Measurements from ENCODE around the gene TBC1D2B. TPM values are rescaled to one million over a fixed set of nuclear protein-coding genes. Genes with fewer than 3 reads are reported as not detected.
"Not testable (repeated sequence)": the region's sequence is repeated elsewhere in the genome, so short reads cannot be mapped to it uniquely, and the experiment has no call there.

Gene TBC1D2B
- total and polyA plus RNA-seq, 11 donors = 5.1 to 45.2 (median 10.1) TPM

DNA sequence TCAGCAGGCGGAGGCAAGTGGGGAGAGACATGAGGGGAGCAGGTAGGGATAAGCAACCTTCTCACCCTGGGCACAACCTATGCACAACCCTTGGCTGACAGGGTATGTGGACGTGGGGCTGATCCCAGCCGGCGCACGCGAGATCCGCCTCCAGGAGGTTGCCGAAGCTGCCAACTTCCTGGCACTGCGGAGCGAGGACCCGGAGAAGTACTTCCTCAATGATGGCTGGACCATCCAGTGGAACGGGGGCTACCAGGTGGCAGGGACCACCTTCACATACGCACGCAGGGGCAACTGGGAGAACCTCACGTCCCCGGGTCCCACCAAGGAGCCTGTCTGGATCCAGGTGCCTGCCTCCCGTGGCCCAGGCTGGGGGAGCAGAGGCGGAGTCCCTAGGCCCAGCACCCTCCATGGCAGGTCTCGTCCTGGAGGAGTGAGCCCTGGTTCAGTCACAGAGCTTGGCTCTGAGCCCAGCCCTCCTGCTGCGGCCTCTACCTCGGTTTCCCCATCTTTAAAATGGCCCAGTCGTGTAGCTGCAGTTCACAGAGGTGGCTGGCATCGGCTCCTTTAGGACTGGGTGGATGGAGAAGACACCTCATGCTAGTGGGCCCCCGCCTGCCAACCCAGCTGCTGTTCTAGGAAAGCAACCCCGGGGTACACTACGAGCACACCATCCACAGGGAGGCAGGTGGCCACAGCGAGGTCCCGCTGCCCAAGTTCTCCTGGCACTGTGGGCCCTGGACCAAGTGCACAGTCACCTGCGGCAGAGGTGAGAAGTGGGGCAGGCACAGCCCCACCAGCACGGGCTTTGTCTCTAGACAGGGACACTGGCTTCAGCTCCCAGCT is 96.0 kb downstream of the TBC1D2B start:
- intact Hi-C loops (cut with DNase I) = loop anchor here in 1 of 10 donors (5.0 kb wide), 1 partner anchor 791 kb away; no protein-coding TSS in a partner anchor
- Histone ChIP-seq H3K9me3 (no peaks in the 10 kb centered on the region), H3K27ac (no peak overlapping the region), H3K36me3 (no peaks in the 10 kb centered on the region), H3K4me1 (no peaks in the 10 kb centered on the region), H3K27me3 (no peaks in the 10 kb centered on the region), H3K4me3 (no peak overlapping the region)
- DNase-seq (peak in 1 of 5 donors; percentile 20), ATAC-seq (no peak)
- TF ChIP-seq, protein P1, sequence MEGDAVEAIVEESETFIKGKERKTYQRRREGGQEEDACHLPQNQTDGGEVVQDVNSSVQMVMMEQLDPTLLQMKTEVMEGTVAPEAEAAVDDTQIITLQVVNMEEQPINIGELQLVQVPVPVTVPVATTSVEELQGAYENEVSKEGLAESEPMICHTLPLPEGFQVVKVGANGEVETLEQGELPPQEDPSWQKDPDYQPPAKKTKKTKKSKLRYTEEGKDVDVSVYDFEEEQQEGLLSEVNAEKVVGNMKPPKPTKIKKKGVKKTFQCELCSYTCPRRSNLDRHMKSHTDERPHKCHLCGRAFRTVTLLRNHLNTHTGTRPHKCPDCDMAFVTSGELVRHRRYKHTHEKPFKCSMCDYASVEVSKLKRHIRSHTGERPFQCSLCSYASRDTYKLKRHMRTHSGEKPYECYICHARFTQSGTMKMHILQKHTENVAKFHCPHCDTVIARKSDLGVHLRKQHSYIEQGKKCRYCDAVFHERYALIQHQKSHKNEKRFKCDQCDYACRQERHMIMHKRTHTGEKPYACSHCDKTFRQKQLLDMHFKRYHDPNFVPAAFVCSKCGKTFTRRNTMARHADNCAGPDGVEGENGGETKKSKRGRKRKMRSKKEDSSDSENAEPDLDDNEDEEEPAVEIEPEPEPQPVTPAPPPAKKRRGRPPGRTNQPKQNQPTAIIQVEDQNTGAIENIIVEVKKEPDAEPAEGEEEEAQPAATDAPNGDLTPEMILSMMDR (IDR thresholded peaks at IDR 0.05) = no peak
- no peak for TF ChIP-seq POLR2A (IDR thresholded peaks at IDR 0.05)
- 85 to 87% (median 86%) methylated on average over 10 to 30 of the region's 30 CpGs for WGBS, 4 donors

GRCh38 chr15:77980674-77981073 is 96.8 kb downstream of the TBC1D2B start:
- H3K9me3 ChIP-seq, H3K27ac ChIP-seq, H3K4me3 ChIP-seq, H3K4me1 ChIP-seq, H3K36me3 ChIP-seq, H3K27me3 ChIP-seq, DNase-seq, ATAC-seq: not testable (repeated sequence)
- 81 to 97% (median 95%) methylated on average over 4 to 5 of the region's 5 CpGs for WGBS, 4 donors
- intact Hi-C loops (cut with DNase I) = loop anchor here in 1 of 10 donors (5.0 kb wide), 1 partner anchor 792 kb away; no protein-coding TSS in a partner anchor

DNA sequence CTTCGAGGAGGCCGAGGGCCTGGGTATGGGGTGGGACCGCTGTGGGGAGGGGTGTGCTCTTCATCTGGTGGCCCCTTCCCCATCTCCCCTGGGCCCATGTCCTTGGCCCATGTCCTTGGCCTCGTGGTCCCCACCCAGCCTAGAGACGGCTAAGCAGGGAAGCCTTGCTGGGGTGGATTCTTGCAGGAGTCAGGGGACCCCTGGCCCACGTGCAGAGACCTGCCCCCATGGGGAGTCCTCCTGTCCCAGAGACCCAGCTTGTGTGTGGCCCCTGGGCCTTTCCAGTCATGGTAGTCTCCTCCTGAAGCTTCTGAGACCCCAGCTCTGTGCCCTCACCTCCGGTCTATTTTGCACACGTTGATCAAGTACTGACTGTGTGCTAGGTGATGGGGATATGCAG is 97.4 kb downstream of the TBC1D2B start:
- Histone ChIP-seq H3K4me1 (peaks cover 0 to 8% (median 7%) of the 10 kb centered on the region in 12 donors), H3K9me3 (no peaks in the 10 kb centered on the region), H3K27ac (no peak overlapping the region), H3K27me3 (no peaks in the 10 kb centered on the region), H3K36me3 (no peaks in the 10 kb centered on the region), H3K4me3 (no peak overlapping the region)
- intact Hi-C loops (cut with DNase I) = loop anchor here in 1 of 10 donors (5.0 kb wide), 1 partner anchor 792 kb away; no protein-coding TSS in a partner anchor
- WGBS, 4 donors = 85 to 87% (median 86%) methylated on average over 2 to 8 of the region's 8 CpGs
- no peak for TF ChIP-seq POLR2A (IDR thresholded peaks at IDR 0.05)
- TF ChIP-seq, protein P1 (IDR thresholded peaks at IDR 0.05) = no peak
- DNase-seq (no peak), ATAC-seq (no peak)

- not testable (repeated sequence) for ATAC-seq, H3K9me3 ChIP-seq, DNase-seq, H3K27me3 ChIP-seq, H3K27ac ChIP-seq, H3K36me3 ChIP-seq, H3K4me3 ChIP-seq
- intact Hi-C loops (cut with DNase I) = loop anchor here in 1 of 10 donors (10.0 kb wide), 1 partner anchor 796 kb away; no protein-coding TSS in a partner anchor
- WGBS, 4 donors = 88 to 98% (median 95%) methylated on average over 4 to 8 of the region's 8 CpGs
- peaks cover 0 to 17% (median 15%) of the 10 kb centered on the region in 12 donors for H3K4me1 ChIP-seq
These were observed 98.4 kb downstream of the TBC1D2B start for GRCh38 chr15:77979157-77979556.

DNA sequence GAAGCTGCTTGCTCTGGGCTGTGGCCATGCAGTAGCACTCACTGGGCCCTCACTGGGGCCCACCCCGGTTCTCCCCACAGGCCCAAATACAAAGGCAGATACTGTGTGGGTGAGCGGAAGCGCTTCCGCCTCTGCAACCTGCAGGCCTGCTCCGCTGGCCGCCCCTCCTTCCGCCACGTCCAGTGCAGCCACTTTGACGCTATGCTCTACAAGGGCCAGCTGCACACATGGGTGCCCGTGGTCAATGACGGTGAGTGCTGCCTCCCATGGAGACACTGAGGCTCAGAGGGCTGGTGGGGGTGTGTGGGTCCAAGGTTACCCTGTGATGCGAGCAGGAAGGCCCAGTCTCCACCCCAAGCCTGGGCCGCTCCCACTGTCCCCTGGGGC is 98.8 kb downstream of the TBC1D2B start:
- H3K9me3 ChIP-seq, H3K4me3 ChIP-seq, ATAC-seq, DNase-seq, H3K27me3 ChIP-seq, H3K27ac ChIP-seq, H3K36me3 ChIP-seq: not testable (repeated sequence)
- intact Hi-C loops (cut with DNase I) = loop anchor here in 1 of 10 donors (10.0 kb wide), 1 partner anchor 796 kb away; no protein-coding TSS in a partner anchor
- H3K4me1 ChIP-seq = peaks cover 0 to 21% (median 19%) of the 10 kb centered on the region in 12 donors
- WGBS, 4 donors = 90 to 97% (median 94%) methylated on average over 5 to 13 of the region's 13 CpGs; no CpG with 5 or more reads in 1 of the 4 donors

DNA sequence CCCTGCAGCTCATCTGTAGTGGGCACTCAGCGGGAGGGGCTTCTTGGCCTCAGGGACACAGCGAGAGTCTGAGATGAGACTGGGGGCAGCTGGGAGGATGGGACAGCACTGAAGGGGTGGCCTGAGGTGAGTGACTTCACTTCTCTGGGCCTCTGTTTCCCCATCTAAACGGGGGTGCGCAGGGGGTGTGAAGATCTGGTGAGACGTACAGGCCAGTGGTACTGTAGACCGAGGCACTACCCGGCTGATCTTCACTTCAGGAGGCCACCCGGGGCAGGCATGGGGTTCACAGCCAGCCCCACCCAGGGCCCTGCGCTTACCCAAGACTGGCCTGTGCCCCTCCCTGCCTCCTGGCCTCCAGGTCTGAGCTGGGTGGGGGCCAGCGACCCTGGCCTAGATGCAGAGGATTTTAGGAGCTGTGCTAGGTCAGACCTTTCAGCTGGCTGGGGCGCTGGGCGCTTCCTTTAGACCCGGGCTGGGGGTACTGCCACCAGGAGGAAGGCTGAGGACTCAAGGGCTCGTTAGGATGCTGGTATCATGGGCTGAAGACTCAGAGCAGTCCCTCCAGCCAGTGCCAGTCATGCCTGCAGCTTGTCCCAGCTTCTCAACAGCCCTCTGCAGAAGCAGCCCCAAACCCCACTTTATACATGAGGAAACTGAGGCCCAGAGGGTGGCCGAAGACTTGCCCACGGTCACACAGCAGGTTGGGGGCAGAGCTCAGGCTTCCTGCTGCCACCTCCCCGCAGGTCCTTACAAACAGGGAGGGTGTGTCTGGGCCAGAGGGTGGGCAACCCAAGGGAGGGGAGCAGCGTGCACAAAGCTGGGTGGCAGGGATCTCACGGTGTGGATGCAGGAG is 99.4 kb downstream of the TBC1D2B start:
- H3K27ac ChIP-seq, DNase-seq, H3K36me3 ChIP-seq, H3K9me3 ChIP-seq, H3K4me3 ChIP-seq, H3K27me3 ChIP-seq, ATAC-seq: not testable (repeated sequence)
- H3K4me1 ChIP-seq = peaks cover 0 to 23% (median 20%) of the 10 kb centered on the region in 12 donors
- intact Hi-C loops (cut with DNase I) = loop anchor here in 1 of 10 donors (10.0 kb wide), 1 partner anchor 797 kb away; no protein-coding TSS in a partner anchor
- WGBS, 4 donors = 88 to 96% (median 94%) methylated on average over 13 to 19 of the region's 19 CpGs

- ATAC-seq = not testable (repeated sequence)
- 86 to 92% (median 89%) methylated on average over 8 to 26 of the region's 26 CpGs for WGBS, 4 donors
These were observed 100.6 kb downstream of the TBC1D2B start for GRCh38 chr15:77976760-77977525.

More at GRCh38 chr15:77976760-77977525, 100.6 kb downstream of the TBC1D2B start:
- H3K4me3 ChIP-seq, H3K36me3 ChIP-seq, H3K27ac ChIP-seq, DNase-seq, H3K27me3 ChIP-seq, H3K9me3 ChIP-seq: not testable (repeated sequence)
- H3K4me1 ChIP-seq = peaks cover 0 to 25% (median 20%) of the 10 kb centered on the region in 12 donors
- intact Hi-C loops (cut with DNase I) = loop anchor here in 1 of 10 donors (10.0 kb wide), 1 partner anchor 798 kb away; no protein-coding TSS in a partner anchor

Measured in heart left ventricle (tissue), 16 donors.